ENCODE results near the gene NRBF2.

The NRBF2 gene

DNA sequence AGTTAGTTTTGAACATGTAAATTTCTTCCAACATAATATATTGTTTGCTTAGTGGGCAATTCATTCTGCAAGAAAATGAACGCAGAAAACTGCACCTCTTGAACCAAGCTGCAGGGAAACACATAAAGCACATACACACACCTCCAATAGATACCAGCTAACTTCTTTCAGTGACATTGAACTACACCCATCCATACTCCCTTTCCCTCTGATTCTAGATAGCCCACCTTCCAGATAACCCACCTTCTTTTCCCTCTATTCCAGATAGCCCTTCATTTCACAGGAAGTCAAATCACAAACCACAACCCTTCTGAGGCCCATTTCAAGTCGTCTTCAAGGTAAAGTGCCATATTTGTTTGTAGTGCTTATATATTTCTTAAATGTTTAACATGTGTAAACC is 28.5 kb downstream of the NRBF2 start:
- no peak for DNase-seq (ENCODE audit: low read depth in 2 of 2)

DNA sequence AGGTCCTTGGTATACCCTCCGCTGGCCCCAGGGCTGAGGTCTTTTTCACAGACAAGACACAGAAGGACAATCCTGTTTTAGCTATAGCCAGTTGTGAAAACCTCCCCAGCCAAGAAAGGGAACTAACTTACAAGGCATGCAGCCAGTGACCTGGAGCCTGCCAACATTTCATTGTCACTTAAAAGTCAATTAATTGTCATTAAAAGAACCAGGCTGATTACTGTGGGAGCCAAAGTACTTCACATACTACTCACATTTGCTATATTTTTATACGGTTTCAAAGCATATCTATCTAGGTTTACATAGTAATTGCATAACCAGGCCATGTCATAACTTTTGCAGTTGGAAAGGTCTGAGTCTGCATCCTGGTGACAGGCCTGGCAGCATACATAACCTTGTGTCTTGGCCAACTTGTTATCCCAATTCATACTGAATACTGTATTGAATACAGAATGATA is 31.1 kb downstream of the NRBF2 start:
- DNase-seq (ENCODE audit: low read depth in 2 of 2), result no peak

DNA sequence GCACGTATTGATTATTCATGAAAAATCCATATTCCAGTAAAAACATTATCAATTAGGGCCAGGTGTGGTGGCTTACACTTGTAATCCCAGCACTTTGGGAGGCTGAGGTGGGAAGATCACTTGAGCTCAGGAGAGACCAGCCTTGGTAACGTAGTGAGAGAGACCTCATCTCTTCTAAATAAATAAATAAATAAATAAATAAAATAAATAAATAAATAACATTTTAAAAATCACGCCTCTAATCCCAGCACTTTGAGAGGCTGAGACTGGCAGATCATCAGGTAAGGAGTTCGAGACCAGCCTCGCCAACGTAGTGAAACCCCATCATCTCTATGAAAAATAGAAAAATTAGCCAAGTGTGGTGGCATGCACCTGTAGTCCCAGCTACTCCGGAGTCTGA is 32.1 kb downstream of the NRBF2 start:
- no peak for DNase-seq (ENCODE audit: low read depth in 2 of 2)

DNA sequence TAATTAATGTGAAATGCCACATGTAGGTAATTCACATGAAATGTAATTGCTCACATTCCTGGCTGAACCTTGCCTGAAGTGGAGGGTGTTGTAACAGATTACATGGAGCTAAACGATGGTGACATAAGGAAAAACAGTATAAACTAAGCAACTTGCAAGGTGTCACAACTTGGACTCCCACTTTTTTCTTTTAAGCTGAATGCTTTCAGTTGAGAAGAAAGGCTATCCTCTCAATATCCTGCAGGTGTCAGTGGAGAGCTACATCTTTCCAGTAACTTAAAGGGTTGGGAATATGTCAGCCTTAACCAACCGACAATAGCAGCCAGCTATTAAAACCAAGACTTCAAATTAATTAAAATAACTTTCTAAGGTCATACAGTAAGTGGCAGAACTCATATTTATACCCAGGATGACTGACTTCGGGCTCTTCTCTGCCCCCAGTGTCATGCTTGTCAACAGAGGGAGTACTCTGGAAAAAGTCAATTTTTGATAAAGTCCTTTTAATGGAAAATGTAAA is 33.7 kb downstream of the NRBF2 start:
- no peak for DNase-seq (ENCODE audit: low read depth in 2 of 2)

DNA sequence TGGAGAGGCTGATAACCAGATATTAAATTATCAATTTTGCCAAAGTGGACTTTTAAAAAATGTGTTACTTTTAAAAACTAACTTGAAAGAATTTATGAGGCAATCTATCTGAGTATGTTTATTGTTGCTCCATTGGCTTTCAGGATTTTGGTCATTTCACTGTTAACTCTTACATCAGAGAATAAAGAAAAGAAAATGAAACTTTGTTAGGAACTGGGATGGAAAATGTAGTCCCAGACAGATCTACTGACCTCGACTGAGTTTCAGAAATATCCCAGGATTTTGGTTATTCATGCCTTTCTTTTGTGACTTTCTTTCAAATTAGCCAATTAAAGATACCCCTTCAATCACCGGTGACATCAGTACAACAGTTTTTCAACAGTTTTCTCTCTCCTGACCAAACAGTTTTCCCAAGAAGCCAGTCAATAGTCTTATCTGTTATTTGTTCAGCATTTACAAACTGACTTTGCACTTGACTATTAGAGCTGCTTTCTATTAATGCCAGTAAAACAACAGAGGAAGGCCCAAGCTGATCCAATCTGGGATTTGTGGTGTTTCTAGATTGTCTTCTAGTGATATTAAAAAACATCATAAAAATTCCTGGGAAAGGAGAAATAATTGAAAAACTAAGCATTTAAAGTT is 35.8 kb downstream of the NRBF2 start:
- DNase-seq (ENCODE audit: low read depth in 2 of 2), result no peak

DNA sequence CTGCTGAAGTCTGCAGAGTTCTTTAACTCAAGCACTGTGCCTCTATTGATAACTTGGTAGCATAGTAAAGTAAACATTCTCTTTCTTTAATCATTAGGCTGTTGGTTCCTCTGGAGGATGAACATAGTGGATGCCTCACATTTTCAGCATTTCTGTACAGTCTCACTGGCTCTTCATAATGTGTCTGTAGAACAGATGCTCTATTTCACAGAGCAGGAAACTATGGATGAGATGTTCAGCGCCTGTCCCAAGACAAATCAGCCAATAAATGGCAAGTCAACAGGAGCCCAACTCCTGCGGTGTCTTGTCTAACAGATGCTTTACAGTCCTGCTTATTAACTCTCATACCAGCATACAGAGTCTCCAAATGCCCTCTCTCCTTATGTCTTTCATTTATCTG is 36.5 kb downstream of the NRBF2 start:
- no peak for DNase-seq (ENCODE audit: low read depth in 2 of 2)

DNA sequence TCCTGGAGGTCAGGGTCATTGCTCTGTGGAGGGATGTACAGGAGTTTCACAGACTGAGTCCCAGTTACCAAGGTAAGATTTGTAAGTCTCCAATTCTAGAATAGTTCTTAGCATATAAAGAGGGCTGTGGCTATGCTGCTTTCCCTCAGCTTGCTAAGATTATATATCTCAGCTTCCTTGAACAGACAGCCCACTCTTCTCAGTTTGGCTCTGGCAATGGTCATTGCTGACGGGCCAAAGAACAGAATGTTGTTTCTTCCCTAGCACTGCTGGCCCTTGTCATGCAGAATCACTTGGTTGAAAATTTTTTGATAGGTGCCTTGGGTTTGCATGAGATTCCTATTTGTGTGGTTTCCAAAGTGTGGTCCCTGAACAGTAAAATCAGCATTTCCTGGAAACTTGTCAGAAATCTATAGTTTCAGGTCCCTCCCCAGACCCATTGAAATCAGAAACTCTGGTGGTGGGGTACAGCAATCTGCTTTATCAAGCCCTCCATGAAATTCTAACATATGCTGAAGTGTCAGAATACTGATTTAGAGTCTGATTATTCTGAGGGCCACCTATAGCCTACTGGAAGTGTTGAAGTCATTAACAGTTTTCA is 38.2 kb downstream of the NRBF2 start:
- DNase-seq (ENCODE audit: low read depth in 2 of 2), result no peak

DNA sequence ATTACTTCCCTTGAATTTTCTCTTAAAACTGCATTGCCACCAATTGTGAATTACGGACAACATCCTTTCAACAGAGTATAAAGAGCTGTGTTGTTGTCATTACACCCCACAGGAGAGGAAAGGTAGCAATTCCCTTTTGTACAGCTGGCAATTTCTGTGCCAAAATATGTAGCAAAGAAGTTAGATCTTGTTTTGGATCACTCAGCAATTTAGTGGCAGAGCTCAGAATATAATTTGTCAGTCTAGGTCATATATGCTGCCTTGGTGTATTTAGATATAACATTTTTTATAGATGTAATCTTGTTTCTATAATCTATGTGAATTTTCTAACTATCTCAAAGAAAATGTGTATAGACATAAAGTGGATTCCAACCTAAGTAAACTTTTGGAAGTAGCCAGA is 38.8 kb downstream of the NRBF2 start:
- DNase-seq (ENCODE audit: low read depth in 2 of 2), result no peak

DNA sequence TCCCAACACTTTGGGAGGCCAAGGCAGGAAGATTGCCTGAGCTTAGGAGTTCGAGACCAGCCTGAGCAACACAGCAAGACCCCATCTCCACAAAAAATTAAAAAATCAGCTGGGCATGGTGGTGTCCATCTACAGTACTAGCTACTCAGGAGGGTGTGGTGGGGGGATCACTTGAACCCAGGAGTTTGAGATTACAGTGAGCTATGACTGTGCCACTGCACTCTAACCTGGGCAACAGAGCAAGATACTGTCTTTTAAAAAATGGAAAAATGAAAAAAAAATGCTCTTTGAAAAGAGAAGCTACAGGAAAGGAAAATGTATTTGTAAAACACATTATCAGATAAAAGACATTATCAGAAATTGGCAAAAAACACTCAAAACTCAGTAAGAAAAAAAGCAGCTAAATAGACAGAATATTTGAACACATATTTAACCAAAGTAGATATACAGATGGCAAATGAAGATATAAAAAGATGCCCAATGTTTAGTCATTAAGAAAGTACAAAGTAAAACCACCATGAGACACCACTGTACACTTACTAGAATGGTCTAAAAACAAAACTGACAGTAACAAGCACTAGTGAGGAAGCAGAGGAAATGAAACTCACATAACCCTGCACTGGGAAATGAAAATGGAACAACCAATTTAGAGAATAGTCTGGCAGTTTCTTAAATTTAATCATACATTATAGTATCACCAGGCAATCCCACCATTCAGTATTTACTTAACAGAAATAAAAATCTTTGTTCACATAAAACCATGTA is 40.5 kb downstream of the NRBF2 start:
- no peak for DNase-seq (ENCODE audit: low read depth in 2 of 2)

DNA sequence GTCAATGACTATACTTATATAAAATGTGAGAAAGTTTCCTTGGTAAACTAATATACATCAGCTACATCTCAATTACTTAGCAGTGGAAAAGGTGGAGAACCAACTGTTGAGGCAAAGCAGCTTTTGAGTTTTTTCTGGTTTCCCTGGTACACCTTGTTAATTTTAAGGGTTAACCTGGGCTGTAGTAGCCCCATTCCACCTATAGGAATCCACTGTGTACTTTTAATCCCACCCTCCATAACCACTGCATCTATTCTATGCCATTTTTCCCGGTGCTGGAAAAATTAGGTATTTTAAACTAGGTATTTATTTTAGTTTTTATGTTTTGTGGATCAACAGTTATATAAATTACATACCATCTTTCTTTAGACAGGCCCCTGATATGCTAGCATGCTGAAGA is 42.4 kb downstream of the NRBF2 start:
- DNase-seq (ENCODE audit: low read depth in 2 of 2), result no peak

DNA sequence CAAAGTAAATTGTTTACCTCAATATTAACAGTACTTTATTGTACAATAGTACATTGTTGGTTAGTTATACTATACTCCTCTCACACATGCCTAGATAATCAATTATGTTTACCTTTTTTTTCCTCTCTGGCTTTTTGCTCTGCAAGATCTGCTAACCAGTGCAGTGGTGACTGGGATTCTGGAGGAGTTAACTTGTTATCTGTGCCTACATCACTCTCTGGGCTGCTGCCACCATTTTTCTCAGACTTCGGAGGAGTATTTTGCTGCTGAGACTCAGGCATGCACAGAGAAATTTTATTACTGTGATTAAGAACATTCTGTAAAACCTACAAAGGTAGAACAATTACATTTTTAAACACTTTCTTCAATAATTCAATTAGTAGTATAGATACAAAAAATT is 59.7 kb downstream of the NRBF2 start:
- no peak for DNase-seq (ENCODE audit: low read depth in 2 of 2)

DNA sequence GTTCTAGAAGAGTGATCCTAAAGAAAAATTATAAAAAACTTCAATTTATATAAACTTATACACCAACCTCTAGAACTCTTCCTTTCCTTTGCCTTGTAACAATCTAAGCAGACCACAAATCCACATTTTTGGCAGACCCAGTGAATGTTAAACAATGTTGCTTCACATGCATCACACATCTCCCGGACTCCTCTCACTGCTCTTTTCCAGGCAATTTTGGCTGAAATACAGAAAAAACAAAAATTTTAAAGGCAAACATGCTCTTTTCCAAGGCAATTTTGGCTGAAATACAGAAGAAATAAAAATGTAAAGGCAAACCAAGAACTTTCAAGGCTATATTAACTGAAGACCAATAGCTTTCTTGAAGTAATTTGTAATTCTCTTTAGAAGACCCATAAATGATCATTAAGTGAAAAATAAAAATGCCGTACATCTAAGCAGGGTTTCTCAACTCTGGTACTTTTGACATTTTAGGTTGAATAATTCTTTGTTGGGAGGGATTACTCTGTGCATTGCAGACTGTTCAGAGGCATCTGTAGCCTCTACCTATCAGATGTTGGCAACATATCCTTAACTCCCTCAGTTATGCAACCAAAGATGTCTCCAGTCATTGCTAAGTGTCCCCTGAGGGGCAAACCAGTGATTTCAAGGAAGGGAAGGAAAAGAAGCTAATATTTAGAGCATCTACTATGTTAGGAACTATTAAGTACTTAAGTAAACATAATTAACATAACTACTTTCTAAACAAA is 64.4 kb downstream of the NRBF2 start:
- DNase-seq (ENCODE audit: low read depth in 2 of 2), result no peak

DNA sequence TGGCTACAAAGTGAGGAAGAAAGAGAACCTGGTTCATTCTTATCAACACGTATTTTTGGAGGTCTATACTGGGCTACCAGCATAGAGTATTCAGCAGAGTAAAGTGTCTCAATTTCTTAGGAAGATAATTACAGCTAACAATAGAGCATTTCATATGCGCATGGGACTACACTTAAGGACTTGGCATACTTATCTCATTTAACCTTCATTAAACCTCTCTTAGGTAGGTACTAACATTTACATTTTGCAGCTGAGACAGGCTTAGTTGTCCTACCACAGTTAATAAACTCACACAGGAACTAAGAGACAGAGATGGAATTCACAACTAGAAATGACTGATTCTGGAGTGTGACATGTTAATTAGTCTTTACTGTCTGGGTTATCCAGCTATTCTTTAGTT is 66.6 kb downstream of the NRBF2 start:
- DNase-seq (ENCODE audit: low read depth in 2 of 2), result no peak

DNA sequence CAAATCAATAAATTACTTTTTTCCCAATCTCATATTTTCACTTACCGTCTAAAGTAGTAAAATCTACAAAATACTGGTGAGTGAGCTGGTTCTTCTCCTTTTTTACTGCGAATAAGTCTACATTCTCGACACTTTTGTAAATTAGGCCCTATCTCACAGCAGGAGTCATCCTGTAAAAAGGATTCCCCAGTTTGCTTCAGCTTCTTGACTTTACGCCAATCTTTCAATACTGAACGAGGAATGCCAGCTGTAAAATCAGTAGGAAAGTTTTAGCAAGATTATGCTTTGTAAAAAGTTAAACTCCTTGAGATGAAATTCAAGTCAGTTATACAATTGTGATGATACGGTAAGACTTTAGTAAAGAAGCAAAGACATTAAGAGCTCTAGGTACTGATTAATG is 67.3 kb downstream of the NRBF2 start:
- no peak for DNase-seq (ENCODE audit: low read depth in 2 of 2)

DNA sequence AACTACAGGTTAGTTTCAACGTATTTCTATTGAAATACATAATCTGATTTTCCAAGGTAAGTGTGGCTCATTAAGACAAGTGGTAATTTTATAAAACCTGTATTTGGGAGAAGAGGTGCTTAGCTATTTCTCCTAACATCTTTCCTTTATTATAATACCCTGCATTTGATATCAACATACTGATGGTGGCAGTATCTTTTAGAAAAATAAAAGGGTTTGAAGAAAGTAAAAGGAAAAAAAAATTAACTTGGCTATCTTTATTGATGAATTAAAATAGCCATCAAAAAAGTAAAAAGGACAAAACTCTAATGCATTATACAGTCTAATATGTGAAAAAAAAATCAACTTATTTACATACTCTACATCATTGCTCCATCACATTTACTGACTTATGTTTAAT is 68.0 kb downstream of the NRBF2 start:
- DNase-seq (ENCODE audit: low read depth in 2 of 2), result no peak

Data from stimulated activated CD4-positive, alpha-beta T cell treated with anti-CD3 and anti-CD28 coated beads, Interleukin-1b, Interleukin-23, amount 100 ng/mL, for 1 hour (primary cell).